Measurements from ENCODE around the gene MTMR12.

The MTMR12 gene

DNA sequence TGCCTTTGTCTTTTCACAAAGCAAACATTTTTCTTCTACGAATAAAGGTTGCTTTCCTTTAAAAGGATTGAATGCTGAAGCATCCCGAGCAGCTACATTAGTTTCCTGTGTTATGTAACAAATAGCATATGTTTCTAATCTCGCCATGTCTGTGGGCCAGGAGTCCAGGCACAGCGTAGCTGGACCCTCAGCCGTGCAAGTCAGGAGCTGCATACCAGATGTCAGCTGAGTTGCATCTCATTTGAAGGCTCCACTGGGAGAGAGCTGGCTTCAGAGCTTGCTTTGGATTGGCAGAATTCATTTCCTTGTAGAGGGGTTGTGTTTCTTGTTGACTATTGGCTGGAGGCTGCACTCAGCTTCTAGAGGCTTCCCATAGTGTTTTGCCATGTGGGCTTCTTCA lies 122.6 kb downstream of the MTMR12 start:
- DNase-seq (ENCODE audit: low read depth), result no peak

DNA sequence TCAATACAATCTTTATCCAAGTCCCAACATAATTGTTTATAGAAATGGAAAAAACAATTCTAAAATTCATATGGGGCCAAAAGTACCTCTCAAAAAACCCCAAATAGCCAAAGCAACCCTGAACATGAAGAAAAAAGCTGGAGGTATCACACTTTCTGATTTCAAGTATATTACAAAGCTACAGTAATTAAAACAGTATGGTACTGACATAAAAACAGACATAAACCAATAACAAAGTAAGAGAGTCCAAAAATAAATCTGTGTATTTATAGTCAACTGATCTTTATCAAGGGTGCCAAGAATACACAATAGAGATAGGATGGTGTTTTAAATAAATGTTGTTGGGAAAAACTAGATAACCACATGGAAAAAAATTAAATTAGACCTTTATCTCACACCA lies 125.1 kb downstream of the MTMR12 start:
- DNase-seq (ENCODE audit: low read depth), result no peak

DNA sequence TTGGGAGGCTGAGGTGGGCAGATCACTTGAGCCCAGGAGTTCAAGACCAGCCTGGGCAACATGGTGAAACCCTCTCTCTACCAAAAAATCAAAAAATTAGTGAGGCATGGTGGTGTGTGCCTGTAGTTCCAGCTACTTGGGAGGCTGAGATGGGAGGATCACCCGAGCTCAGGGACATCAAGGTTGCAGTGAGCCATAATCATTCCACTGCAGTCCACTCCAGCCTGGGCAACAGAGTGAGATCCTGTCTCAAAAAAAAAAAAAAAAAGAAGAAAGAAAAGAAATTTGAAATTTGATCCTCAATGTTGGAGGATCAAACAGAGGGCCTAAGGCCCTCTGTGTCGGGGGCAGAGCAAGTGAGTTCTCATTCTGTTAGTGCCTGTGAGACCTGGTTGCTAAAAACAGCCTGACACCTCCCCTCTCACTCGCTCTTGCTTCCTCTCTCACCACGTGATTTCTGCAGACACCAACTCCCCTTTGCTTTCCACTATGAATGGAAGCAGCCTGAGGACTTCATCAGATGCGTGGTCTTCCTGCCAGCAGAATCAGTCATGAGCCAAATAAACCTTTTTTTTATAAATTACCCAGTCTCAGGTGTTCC lies 130.2 kb downstream of the MTMR12 start:
- no peak for DNase-seq (ENCODE audit: low read depth)

Data from HS-5 (cell line).